HEK293 (cell line): ENCODE results near the gene SWI5.

Experiments
- BCL11B ChIP-seq: fragments of 450-650 bp; formaldehyde crosslinking; IDR thresholded peaks from 2 replicates; pipeline ENCODE4 v1.5.1; 2016; ENCODE audit warnings: low read depth, missing biosample characterization, missing genetic modification characterization
- HOXA7 ChIP-seq: sonication (generic); formaldehyde crosslinking; IDR thresholded peaks from 2 replicates; pipeline ENCODE4 v1.8.1; 2022; ENCODE audit warnings: missing genetic modification reagents, borderline replicate concordance
- HOXD13 ChIP-seq: sonication (generic); formaldehyde crosslinking; IDR thresholded peaks from 2 replicates; pipeline ENCODE4 v1.8.0; 2022; ENCODE audit warnings: missing genetic modification reagents, borderline replicate concordance
- KLF1 ChIP-seq: fragments of 450-650 bp; formaldehyde crosslinking; IDR thresholded peaks from 2 replicates; pipeline ENCODE4 v1.5.1; 2016; ENCODE audit warnings: missing biosample characterization, missing genetic modification characterization
- OSR2 ChIP-seq: fragments of 450-650 bp; formaldehyde crosslinking; IDR thresholded peaks from 2 replicates; pipeline ENCODE4 v1.5.1; 2016; ENCODE audit warnings: missing biosample characterization, missing genetic modification characterization
- PATZ1 ChIP-seq: fragments of 450-650 bp; formaldehyde crosslinking; IDR thresholded peaks from 2 replicates; pipeline ENCODE4 v1.5.1; 2016; ENCODE audit warnings: missing biosample characterization, missing genetic modification characterization
- SP2 ChIP-seq: fragments of 450-650 bp; formaldehyde crosslinking; IDR thresholded peaks from 2 replicates; pipeline ENCODE4 v1.5.1; 2016; ENCODE audit warnings: missing biosample characterization, missing genetic modification characterization
- ZBTB1 ChIP-seq: fragments of 450-650 bp; formaldehyde crosslinking; IDR thresholded peaks from 2 replicates; pipeline ENCODE4 v1.5.1; 2016; ENCODE audit warnings: missing biosample characterization, missing genetic modification characterization
- ZFHX2 ChIP-seq: fragments of 450-650 bp; formaldehyde crosslinking; conservative IDR thresholded peaks from 2 replicates; pipeline ENCODE4 v1.5.1; 2016; ENCODE audit warnings: missing biosample characterization, missing genetic modification characterization
- ZFP37 ChIP-seq: fragments of 450-650 bp; formaldehyde crosslinking; IDR thresholded peaks from 2 replicates; pipeline ENCODE4 v1.5.1; 2016; ENCODE audit warnings: missing biosample characterization, missing genetic modification characterization
- ZNF266 ChIP-seq: fragments of 450-650 bp; formaldehyde crosslinking; IDR thresholded peaks from 2 replicates; pipeline ENCODE4 v1.5.1; 2016; ENCODE audit warnings: missing biosample characterization, missing genetic modification characterization, low read depth
- ZNF274 ChIP-seq, 2 experiments: fragments of 200-500 bp in 1 of 2; fragments of 450-650 bp in 1 of 2; sonication (Bioruptor generic) in 1 of 2; formaldehyde crosslinking in 1 of 2; IDR thresholded peaks; 2 replicates each; pipeline versions ENCODE4 v1.5.1 to v1.6.1; 2014 to 2016; ENCODE audit warnings: borderline replicate concordance in 1 of 2, inconsistent platforms in 1 of 2, low read length in 1 of 2, missing biosample characterization in 1 of 2, missing genetic modification characterization in 1 of 2
- ZNF324 ChIP-seq: fragments of 450-650 bp; formaldehyde crosslinking; IDR thresholded peaks from 2 replicates; pipeline ENCODE4 v1.5.1; 2016; ENCODE audit warnings: missing biosample characterization, missing genetic modification characterization
- ZNF335 ChIP-seq: fragments of 450-650 bp; formaldehyde crosslinking; conservative IDR thresholded peaks from 2 replicates; pipeline ENCODE4 v1.5.1; 2016; ENCODE audit warnings: missing biosample characterization, missing genetic modification characterization
- ZNF341 ChIP-seq: fragments of 450-650 bp; formaldehyde crosslinking; IDR thresholded peaks from 2 replicates; pipeline ENCODE4; 2016; ENCODE audit warnings: low read depth, missing biosample characterization, missing genetic modification characterization
- ZNF404 ChIP-seq: fragments of 450-650 bp; formaldehyde crosslinking; IDR thresholded peaks from 2 replicates; pipeline ENCODE4 v1.5.1; 2017; ENCODE audit warnings: missing biosample characterization, missing genetic modification characterization
- ZNF501 ChIP-seq: fragments of 450-650 bp; formaldehyde crosslinking; IDR thresholded peaks from 2 replicates; pipeline ENCODE4 v1.5.1; 2016; ENCODE audit warnings: missing biosample characterization, missing genetic modification characterization
- ZNF510 ChIP-seq: fragments of 450-650 bp; formaldehyde crosslinking; IDR thresholded peaks from 2 replicates; pipeline ENCODE4 v1.5.1; 2018; ENCODE audit warnings: mild to moderate bottlenecking, missing genetic modification characterization, missing biosample characterization; ENCODE audit not compliant: insufficient replicate concordance
- ZNF514 ChIP-seq: fragments of 450-650 bp; formaldehyde crosslinking; IDR thresholded peaks from 2 replicates; pipeline ENCODE4 v1.5.1; 2016; ENCODE audit warnings: missing biosample characterization, missing genetic modification characterization
- ZNF529 ChIP-seq: fragments of 450-650 bp; formaldehyde crosslinking; IDR thresholded peaks from 2 replicates; pipeline ENCODE4 v1.5.1; 2017; ENCODE audit warnings: missing genetic modification characterization, missing biosample characterization; ENCODE audit not compliant: insufficient replicate concordance
- ZNF548 ChIP-seq: fragments of 450-650 bp; formaldehyde crosslinking; IDR thresholded peaks from 2 replicates; pipeline ENCODE4 v1.5.1; 2016; ENCODE audit warnings: missing biosample characterization, missing genetic modification characterization
- ZNF585B ChIP-seq: fragments of 450-650 bp; formaldehyde crosslinking; IDR thresholded peaks from 2 replicates; pipeline ENCODE4 v1.5.1; 2016; ENCODE audit warnings: missing biosample characterization, missing genetic modification characterization
- ZNF600 ChIP-seq: fragments of 450-650 bp; formaldehyde crosslinking; IDR thresholded peaks from 2 replicates; pipeline ENCODE4 v1.5.1; 2016; ENCODE audit warnings: missing biosample characterization, missing genetic modification characterization
- ZNF654 ChIP-seq: fragments of 450-650 bp; formaldehyde crosslinking; IDR thresholded peaks from 2 replicates; pipeline ENCODE4 v1.5.1; 2016; ENCODE audit warnings: low read depth, missing biosample characterization, missing genetic modification characterization
- ZNF660 ChIP-seq: fragments of 450-650 bp; IDR thresholded peaks from 2 replicates; pipeline ENCODE4 v1.5.1; 2018; ENCODE audit warnings: missing biosample characterization, mild to moderate bottlenecking, missing genetic modification characterization
- ZNF777 ChIP-seq: fragments of 450-650 bp; formaldehyde crosslinking; IDR thresholded peaks from 2 replicates; pipeline ENCODE4 v1.5.1; 2017; ENCODE audit warnings: missing biosample characterization, missing genetic modification characterization, borderline replicate concordance
- TF ChIP-seq, protein P1 (sequence below): fragments of 450-650 bp; formaldehyde crosslinking; IDR thresholded peaks from 2 replicates; pipeline ENCODE4 v1.5.1; 2016; ENCODE audit warnings: missing biosample characterization, missing genetic modification characterization
- TF ChIP-seq, protein P2 (sequence below): fragments of 450-650 bp; formaldehyde crosslinking; IDR thresholded peaks from 2 replicates; pipeline ENCODE4 v1.5.1; 2016; ENCODE audit warnings: missing biosample characterization, missing genetic modification characterization
- TF ChIP-seq, protein P3 (sequence below): fragments of 450-650 bp; formaldehyde crosslinking; IDR thresholded peaks from 2 replicates; pipeline ENCODE4 v1.5.1; 2017; ENCODE audit warnings: missing biosample characterization, missing genetic modification characterization
- TF ChIP-seq, protein P4 (sequence below): fragments of 450-650 bp; formaldehyde crosslinking; IDR thresholded peaks from 2 replicates; pipeline ENCODE4 v1.5.1; 2017; ENCODE audit warnings: missing biosample characterization, missing genetic modification characterization

SWI5 gene

GRCh38 chr9:128254855-128255759 is 21.0 kb upstream of the SWI5 start (continued):
- TF ChIP-seq, protein P1, sequence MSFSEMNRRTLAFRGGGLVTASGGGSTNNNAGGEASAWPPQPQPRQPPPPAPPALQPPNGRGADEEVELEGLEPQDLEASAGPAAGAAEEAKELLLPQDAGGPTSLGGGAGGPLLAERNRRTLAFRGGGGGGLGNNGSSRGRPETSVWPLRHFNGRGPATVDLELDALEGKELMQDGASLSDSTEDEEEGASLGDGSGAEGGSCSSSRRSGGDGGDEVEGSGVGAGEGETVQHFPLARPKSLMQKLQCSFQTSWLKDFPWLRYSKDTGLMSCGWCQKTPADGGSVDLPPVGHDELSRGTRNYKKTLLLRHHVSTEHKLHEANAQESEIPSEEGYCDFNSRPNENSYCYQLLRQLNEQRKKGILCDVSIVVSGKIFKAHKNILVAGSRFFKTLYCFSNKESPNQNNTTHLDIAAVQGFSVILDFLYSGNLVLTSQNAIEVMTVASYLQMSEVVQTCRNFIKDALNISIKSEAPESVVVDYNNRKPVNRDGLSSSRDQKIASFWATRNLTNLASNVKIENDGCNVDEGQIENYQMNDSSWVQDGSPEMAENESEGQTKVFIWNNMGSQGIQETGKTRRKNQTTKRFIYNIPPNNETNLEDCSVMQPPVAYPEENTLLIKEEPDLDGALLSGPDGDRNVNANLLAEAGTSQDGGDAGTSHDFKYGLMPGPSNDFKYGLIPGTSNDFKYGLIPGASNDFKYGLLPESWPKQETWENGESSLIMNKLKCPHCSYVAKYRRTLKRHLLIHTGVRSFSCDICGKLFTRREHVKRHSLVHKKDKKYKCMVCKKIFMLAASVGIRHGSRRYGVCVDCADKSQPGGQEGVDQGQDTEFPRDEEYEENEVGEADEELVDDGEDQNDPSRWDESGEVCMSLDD (tag by site-specific recombination) = no peak
- TF ChIP-seq ZNF324 (tag by site-specific recombination) = no peak
- TF ChIP-seq, protein P2, sequence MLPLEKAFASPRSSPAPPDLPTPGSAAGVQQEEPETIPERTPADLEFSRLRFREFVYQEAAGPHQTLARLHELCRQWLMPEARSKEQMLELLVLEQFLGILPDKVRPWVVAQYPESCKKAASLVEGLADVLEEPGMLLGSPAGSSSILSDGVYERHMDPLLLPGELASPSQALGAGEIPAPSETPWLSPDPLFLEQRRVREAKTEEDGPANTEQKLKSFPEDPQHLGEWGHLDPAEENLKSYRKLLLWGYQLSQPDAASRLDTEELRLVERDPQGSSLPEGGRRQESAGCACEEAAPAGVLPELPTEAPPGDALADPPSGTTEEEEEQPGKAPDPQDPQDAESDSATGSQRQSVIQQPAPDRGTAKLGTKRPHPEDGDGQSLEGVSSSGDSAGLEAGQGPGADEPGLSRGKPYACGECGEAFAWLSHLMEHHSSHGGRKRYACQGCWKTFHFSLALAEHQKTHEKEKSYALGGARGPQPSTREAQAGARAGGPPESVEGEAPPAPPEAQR (tag by site-specific recombination) = no peak
- TF ChIP-seq ZNF514 = no peak
- no peak for TF ChIP-seq ZNF529 (tag by site-specific recombination)
- no peak for TF ChIP-seq ZNF548 (tag by site-specific recombination)
- TF ChIP-seq, protein P3, sequence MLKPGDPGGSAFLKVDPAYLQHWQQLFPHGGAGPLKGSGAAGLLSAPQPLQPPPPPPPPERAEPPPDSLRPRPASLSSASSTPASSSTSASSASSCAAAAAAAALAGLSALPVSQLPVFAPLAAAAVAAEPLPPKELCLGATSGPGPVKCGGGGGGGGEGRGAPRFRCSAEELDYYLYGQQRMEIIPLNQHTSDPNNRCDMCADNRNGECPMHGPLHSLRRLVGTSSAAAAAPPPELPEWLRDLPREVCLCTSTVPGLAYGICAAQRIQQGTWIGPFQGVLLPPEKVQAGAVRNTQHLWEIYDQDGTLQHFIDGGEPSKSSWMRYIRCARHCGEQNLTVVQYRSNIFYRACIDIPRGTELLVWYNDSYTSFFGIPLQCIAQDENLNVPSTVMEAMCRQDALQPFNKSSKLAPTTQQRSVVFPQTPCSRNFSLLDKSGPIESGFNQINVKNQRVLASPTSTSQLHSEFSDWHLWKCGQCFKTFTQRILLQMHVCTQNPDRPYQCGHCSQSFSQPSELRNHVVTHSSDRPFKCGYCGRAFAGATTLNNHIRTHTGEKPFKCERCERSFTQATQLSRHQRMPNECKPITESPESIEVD (tag by site-specific recombination) = no peak
- 0 out of 2 replicates have a peak, but pooled peaks have one; percentile 12 for TF ChIP-seq ZNF654 (tag by site-specific recombination)
- TF ChIP-seq PATZ1 (tag by site-specific recombination) = peak; percentile 49; the same call in 1 of the 2 replicates
- TF ChIP-seq, protein P4, sequence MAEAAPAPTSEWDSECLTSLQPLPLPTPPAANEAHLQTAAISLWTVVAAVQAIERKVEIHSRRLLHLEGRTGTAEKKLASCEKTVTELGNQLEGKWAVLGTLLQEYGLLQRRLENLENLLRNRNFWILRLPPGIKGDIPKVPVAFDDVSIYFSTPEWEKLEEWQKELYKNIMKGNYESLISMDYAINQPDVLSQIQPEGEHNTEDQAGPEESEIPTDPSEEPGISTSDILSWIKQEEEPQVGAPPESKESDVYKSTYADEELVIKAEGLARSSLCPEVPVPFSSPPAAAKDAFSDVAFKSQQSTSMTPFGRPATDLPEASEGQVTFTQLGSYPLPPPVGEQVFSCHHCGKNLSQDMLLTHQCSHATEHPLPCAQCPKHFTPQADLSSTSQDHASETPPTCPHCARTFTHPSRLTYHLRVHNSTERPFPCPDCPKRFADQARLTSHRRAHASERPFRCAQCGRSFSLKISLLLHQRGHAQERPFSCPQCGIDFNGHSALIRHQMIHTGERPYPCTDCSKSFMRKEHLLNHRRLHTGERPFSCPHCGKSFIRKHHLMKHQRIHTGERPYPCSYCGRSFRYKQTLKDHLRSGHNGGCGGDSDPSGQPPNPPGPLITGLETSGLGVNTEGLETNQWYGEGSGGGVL (tag by site-specific recombination) = no peak
- TF ChIP-seq BCL11B = no peak
- no peak for TF ChIP-seq SP2 (tag by site-specific recombination)
- no peak for TF ChIP-seq HOXD13
- no peak for TF ChIP-seq ZNF660 (tag by site-specific recombination)
- TF ChIP-seq OSR2 = no peak
- TF ChIP-seq ZNF777 (tag by site-specific recombination) = no peak
- TF ChIP-seq ZNF510 = no peak
- TF ChIP-seq ZNF585B (tag by site-specific recombination) = no peak
- TF ChIP-seq ZNF266 (tag by site-specific recombination) = no peak
- TF ChIP-seq ZNF274 (IDR thresholded peaks at IDR 0.05; ENCODE audit: low read length) = no peak
- TF ChIP-seq ZNF274 (tag by site-specific recombination; IDR thresholded peaks at IDR 0.05; ENCODE audit: borderline replicate concordance) = no peak
- TF ChIP-seq ZNF404 (tag by site-specific recombination) = no peak
- no peak for TF ChIP-seq ZNF501 (tag by site-specific recombination)
- no peak for TF ChIP-seq HOXA7 (CRISPR knock-in tag)
- peak; percentile 27; the same call in 1 of the 2 replicates for TF ChIP-seq ZFHX2 (tag by site-specific recombination)
- 0 out of 2 replicates have a peak, but pooled peaks have one; percentile 23 for TF ChIP-seq ZFP37
- no peak for TF ChIP-seq ZBTB1
- no peak for TF ChIP-seq ZNF341
- peak; percentile 39 for TF ChIP-seq ZNF335 (tag by site-specific recombination)
- peak; percentile 40; the same call in 1 of the 2 replicates for TF ChIP-seq ZNF600
- TF ChIP-seq KLF1 (tag by site-specific recombination) = no peak
